ENCODE data around the gene ZNF804A.
A peak's percentile ranks its signal among the peaks of the same experiment; 100 is the strongest.

Gene ZNF804A

DNA sequence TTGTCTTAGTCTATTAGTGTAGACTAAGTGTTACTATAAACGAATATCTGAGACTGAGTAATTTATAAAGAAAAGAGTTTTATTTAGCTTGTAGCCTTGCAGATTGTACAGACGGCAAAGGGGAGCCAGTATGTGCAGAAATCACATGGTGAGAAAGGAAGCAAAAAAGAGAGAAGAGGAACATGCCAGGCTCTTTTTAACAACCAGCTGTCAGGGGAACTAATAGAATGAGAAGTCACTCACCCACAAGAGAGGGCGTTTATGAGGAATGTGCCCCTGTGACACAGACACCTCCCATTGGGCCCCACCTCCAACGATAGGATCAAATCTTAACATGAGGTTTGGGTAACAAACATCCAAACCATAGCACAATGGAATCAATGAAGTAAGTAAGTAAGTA is 20.6 kb upstream of the ZNF804A start:
- no peaks in the 10 kb centered on the region for H3K9me3 ChIP-seq (ENCODE audit: severe bottlenecking)
- no peaks in the 10 kb centered on the region for H3K36me3 ChIP-seq
- no peak for DNase-seq
- no peaks in the 10 kb centered on the region for H3K27me3 ChIP-seq (ENCODE audit: insufficient read depth, low read depth, severe bottlenecking)
- TF ChIP-seq, protein P1, sequence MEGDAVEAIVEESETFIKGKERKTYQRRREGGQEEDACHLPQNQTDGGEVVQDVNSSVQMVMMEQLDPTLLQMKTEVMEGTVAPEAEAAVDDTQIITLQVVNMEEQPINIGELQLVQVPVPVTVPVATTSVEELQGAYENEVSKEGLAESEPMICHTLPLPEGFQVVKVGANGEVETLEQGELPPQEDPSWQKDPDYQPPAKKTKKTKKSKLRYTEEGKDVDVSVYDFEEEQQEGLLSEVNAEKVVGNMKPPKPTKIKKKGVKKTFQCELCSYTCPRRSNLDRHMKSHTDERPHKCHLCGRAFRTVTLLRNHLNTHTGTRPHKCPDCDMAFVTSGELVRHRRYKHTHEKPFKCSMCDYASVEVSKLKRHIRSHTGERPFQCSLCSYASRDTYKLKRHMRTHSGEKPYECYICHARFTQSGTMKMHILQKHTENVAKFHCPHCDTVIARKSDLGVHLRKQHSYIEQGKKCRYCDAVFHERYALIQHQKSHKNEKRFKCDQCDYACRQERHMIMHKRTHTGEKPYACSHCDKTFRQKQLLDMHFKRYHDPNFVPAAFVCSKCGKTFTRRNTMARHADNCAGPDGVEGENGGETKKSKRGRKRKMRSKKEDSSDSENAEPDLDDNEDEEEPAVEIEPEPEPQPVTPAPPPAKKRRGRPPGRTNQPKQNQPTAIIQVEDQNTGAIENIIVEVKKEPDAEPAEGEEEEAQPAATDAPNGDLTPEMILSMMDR (IDR thresholded peaks at IDR 0.05; ENCODE audit: low read depth, low read length) = no peak
- no peak overlapping the region for H3K4me3 ChIP-seq (ENCODE audit: low read depth, low read length)
- no peak overlapping the region for H3K27ac ChIP-seq

DNA sequence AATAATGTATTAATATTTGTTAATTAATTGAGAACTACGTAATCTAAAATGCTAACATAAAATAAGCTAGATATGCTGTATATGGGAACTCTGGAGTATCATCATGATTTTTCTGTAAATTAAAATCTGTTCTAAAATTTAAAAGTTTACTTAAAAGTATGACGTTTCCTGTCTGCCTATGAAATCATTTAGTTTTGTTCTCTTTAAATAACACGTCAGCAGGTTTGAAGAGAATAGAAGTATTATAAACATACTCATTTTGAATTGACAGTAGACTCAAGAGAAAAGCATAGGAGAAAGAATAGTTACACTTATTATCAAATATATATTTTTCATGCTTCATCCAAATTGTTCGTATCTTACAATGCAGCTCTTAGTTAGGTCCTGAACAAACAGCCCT is 19.1 kb upstream of the ZNF804A start:
- no peak overlapping the region for H3K4me3 ChIP-seq (ENCODE audit: low read depth, low read length)
- TF ChIP-seq, protein P1 (IDR thresholded peaks at IDR 0.05; ENCODE audit: low read depth, low read length) = no peak

DNA sequence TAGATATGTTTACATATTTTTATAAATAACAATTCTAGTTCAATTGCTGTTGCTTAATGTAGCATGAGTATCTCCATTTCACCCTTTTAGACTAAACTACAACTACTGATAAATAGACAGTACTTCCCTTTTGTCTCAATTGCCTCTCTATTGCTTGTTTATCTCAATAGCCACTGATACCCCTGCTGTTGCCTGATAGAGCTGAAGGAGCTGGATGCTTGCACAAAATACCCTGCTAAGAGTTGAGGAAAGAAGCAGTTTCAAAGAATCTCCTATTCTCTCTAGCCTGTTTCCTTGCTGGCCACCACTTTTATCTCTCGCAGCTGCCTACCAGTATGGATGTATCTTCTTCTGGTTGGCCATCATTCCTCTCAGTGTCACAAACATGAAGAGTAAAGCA is 16.9 kb upstream of the ZNF804A start:
- H3K36me3 ChIP-seq = no peaks in the 10 kb centered on the region
- H3K4me3 ChIP-seq (ENCODE audit: low read depth, low read length) = no peak overlapping the region
- no peaks in the 10 kb centered on the region for H3K9me3 ChIP-seq (ENCODE audit: severe bottlenecking)
- DNase-seq = no peak
- H3K27ac ChIP-seq = no peak overlapping the region
- no peaks in the 10 kb centered on the region for H3K27me3 ChIP-seq (ENCODE audit: insufficient read depth, low read depth, severe bottlenecking)
- TF ChIP-seq, protein P1 (IDR thresholded peaks at IDR 0.05; ENCODE audit: low read depth, low read length) = no peak

More for the DNA sequence above, 19.1 kb upstream of the ZNF804A start:
- Histone ChIP-seq H3K27ac (no peak overlapping the region), H3K9me3 (ENCODE audit: severe bottlenecking) (no peaks in the 10 kb centered on the region), H3K36me3 (no peaks in the 10 kb centered on the region), H3K27me3 (ENCODE audit: insufficient read depth, low read depth, severe bottlenecking) (no peaks in the 10 kb centered on the region)
- no peak for DNase-seq

DNA sequence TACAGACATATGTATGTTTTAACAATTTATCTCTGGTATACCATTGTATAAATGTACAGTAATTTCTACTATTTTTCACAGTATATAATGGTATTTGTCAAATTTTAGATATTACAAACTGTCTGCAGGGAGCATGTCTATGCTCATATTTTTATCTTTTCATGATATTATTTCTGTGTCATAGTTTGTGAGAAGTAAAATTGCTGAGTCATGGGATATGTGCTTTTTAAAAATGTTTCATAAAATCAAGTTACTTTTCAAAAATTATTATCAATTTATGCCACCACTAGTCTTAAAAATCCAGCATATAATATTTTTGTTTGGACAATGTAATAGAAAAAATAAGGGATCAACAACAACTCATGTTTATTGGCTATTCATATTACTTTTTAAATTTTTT is 9.1 kb upstream of the ZNF804A start:
- no peaks in the 10 kb centered on the region for H3K27me3 ChIP-seq (ENCODE audit: insufficient read depth, low read depth, severe bottlenecking)
- H3K36me3 ChIP-seq = no peaks in the 10 kb centered on the region
- no peak overlapping the region for H3K27ac ChIP-seq
- TF ChIP-seq, protein P1 (IDR thresholded peaks at IDR 0.05; ENCODE audit: low read depth, low read length) = no peak
- no peak overlapping the region for H3K4me3 ChIP-seq (ENCODE audit: low read depth, low read length)
- DNase-seq = no peak
- H3K9me3 ChIP-seq (ENCODE audit: severe bottlenecking) = no peaks in the 10 kb centered on the region

DNA sequence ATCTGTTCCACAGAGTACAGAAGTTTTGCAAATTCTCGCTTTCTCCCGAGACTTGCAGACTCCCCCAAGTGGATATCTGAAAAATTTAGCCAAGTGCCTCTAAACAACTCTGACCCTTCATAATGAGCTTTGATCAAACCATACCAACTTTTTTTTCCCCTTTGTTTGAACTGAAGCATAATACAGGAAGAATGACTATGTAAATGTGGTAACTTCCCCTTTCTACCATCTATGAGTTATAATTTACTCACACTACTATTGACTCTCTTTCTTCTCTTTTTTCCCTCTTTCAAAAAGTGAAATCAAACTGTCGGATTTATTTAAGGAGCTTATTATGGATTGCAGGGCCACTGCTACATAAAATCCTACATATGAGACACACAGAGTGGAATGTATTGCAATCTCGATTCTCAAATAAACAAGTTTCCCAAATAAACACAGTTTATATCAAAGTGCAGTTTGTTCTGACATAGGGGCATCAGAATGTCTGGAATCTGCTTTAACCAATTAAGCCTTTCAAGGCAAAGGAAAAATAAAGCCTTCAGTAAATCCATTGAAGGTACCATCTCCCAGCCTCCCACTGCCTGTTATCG is 1.4 kb upstream of the ZNF804A start:
- H3K4me3 ChIP-seq (ENCODE audit: low read depth, low read length) = peak overlapping the region; percentile 70

More for the DNA sequence above, 1.4 kb upstream of the ZNF804A start:
- Histone ChIP-seq H3K36me3 (no peaks in the 10 kb centered on the region), H3K9me3 (ENCODE audit: severe bottlenecking) (no peaks in the 10 kb centered on the region), H3K27ac (no peak overlapping the region), H3K27me3 (ENCODE audit: insufficient read depth, low read depth, severe bottlenecking) (no peaks in the 10 kb centered on the region)
- TF ChIP-seq, protein P1 (IDR thresholded peaks at IDR 0.05; ENCODE audit: low read depth, low read length) = no peak
- no peak for DNase-seq
